GM18511 (cell line): ENCODE measurements around the gene GABRD.

Experiments used
- ATAC-seq: cut with Tn5 transposase; IDR thresholded peaks from one replicate; pipeline ENCODE4 v1.9.1; 2021; ENCODE audit warnings: mild to moderate bottlenecking, moderate library complexity; ENCODE audit not compliant: unreplicated experiment

The GABRD gene

DNA sequence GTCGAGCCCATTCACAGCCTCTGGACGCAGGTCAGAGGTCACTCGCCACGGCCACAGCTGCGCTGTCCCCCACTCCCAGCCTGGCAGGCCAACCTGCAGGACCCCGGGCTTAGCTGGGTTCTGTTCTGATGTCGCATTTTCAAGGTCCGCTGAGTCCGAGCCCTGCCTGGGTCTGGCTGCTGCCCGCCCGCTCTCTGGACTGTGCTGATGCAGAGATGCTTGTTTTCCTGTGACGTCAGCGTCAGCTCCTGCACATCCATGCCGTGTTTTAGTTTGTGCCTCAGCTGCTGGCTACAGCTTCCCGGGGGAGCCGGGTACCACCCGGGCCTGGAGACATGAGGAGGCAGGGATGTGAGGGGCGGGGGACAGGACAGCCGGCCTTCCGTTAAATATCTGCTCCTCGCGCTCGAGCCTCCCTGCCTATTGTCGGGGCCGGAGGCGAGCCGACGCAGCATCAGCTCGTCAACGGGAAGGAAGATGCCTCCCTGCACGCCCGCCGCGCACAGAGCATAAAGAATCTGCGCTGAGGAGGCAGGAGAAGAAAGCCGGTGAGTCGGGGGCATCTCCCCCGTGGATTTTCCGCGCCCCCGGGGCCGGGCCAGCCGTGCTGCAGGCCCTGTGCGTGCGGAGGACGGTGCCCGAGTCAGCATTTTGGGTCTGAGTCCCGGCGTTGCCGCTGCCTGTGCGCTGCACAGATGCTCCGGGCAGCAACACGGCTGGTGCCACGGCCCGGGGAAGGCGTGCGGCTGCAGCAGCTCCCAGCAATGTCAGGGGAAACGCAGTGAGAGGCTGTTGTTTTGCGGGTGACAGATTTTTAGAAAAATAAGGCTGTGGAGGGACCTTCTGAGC lies 54.5 kb downstream of the GABRD start:
- no peak for ATAC-seq

GRCh38 chr1:2074396-2074795 lies 55.3 kb downstream of the GABRD start:
- ATAC-seq, result no peak

DNA sequence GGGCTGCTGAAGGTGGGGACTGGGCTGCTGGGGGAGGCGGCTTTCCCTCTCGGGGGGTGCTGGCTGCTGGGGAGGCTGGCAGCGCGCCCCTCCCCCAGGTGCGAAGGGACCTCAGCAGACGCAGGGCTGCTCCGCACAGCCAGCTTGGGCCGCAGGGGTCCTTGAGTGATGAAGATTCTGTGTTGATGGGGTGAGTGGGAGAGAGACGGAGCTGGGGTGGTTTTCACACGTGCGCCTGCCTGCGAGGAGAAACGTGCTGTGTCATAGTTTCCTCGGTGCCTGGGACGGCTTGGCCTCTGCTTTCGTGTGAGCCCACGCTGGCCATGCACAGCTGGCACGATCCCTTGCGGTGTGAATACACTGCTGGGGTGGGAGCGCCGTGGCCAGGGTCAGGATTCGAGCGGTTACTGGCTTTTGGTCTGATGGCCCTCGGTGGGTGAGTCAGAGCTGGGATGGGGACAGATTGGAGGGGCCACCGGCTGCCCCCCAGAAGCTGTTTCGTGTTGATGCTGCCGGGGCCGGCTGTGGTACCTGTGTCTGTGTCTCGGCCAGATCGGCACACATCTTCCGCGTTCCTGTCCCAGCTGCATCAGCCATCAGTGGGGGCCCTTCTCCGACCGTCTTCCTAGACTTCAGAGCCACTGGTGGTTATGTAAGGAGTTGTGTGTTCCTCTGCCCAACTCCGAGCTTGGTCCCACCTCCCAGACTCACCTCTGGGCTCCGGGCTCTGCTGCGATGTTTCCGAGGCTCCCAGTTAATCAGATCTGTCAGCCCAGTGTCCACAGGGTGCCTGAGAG lies 56.0 kb downstream of the GABRD start:
- no peak for ATAC-seq

- no peak for ATAC-seq
Measured at GRCh38 chr1:2076826-2077225, 57.7 kb downstream of the GABRD start.

GRCh38 chr1:2078170-2078569 lies 59.0 kb downstream of the GABRD start:
- no peak for ATAC-seq

GRCh38 chr1:2079396-2080085 lies 60.4 kb downstream of the GABRD start:
- ATAC-seq, result no peak

GRCh38 chr1:2080140-2080539 lies 61.0 kb downstream of the GABRD start:
- ATAC-seq, result no peak
